HEK293T (cell line): ENCODE results near the gene CDYL.

Experiments used
- HDGF ChIP-seq: fragments of 450-650 bp; IDR thresholded peaks from 2 replicates; pipeline ENCODE4 v1.6.1; 2017; ENCODE audit warnings: antibody characterized with exemption, borderline replicate concordance
- L3MBTL2 ChIP-seq: fragments of 450-650 bp; conservative IDR thresholded peaks from 2 replicates; pipeline ENCODE4 v1.6.1; 2016; ENCODE audit warnings: mild to moderate bottlenecking
- SP1 ChIP-seq: fragments of 450-650 bp; IDR thresholded peaks from 2 replicates; pipeline ENCODE4 v1.6.1; 2017
- SUZ12 ChIP-seq: fragments of 450-650 bp; IDR thresholded peaks from 2 replicates; pipeline ENCODE4 v1.6.1; 2016; ENCODE audit warnings: mild to moderate bottlenecking
- TF ChIP-seq, protein P1 (sequence below): fragments of 450-650 bp; IDR thresholded peaks from 2 replicates; pipeline ENCODE4 v1.6.1; 2016

GRCh38 chr6:4794140-4794707 lies 18.0 kb downstream of the CDYL start:
- TF ChIP-seq, protein P1, sequence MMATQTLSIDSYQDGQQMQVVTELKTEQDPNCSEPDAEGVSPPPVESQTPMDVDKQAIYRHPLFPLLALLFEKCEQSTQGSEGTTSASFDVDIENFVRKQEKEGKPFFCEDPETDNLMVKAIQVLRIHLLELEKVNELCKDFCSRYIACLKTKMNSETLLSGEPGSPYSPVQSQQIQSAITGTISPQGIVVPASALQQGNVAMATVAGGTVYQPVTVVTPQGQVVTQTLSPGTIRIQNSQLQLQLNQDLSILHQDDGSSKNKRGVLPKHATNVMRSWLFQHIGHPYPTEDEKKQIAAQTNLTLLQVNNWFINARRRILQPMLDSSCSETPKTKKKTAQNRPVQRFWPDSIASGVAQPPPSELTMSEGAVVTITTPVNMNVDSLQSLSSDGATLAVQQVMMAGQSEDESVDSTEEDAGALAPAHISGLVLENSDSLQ: no peak
- TF ChIP-seq SUZ12 (no peak), L3MBTL2 (no peak), HDGF (no peak), SP1 (no peak)
